AML-193 (cell line): ENCODE measurements around the gene CABP5.
"Not testable (repeated sequence)": the region's sequence is repeated elsewhere in the genome, so short reads cannot be mapped to it uniquely, and the experiment has no call there.

ENCODE experiments used
- DNase-seq, 2 experiments: peaks; one replicate each; lab custom pipeline; 2025; lab: John Stamatoyannopoulos, UW

CABP5 gene

GRCh38 chr19:48043675-48044258 lies at the start of gene CABP5:
Gene CABP5 (minus strand): TSS chr19:48044079. CDS start chr19:48043922, 157 bp downstream.
- DNase-seq, result no peak

- not testable (repeated sequence) for DNase-seq
Measured at GRCh38 chr19:48091111-48091718, 47.3 kb upstream of the CABP5 start.

GRCh38 chr19:48090281-48090802 lies 46.5 kb upstream of the CABP5 start:
- DNase-seq, result no peak

- DNase-seq, result not testable (repeated sequence)
Measured at GRCh38 chr19:48088991-48089390, 45.1 kb upstream of the CABP5 start.

DNA sequence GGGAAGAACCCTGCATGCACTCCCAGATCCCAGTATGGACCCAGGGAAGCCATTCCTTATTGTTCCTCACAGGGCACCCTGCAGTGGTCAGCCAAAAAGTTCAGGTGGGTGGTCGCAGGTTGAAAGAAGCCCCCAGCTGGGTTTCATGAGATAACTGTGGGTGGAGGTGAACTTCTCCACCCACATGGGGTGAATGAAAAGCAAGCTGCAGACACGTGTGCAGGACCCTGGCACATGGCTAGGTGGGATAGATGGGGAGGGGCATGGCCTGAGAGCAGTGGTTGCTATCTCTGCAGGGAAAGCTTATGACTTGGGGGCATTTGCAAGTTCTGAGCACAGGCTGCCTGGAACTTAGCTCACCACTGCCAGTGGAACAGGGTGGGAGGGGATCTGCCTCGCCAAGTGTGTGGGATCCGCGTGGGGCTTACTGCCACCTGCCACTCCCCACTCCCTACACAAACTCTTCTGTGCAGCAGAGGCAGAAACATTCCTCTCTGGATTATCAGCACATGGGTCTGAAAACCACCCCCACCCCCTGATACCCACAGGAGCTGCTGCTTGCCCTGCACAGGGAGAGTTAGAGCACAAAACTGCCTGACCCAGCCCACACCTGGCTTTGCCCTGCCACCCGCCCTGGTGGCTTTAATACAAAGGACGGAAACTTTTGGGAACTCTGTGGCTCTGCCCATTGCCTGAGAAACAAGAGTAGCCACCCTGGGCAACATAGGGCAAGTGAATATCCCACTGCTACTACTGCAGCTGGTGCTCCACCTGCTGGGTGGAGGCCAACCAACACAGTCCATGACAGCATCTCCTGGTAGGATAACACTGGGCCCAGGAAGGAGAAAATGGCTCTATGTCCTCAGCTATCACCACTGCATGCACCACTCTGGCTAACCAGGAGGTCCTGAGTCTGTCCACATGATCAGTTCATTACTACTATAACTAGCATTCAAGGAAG lies 42.3 kb upstream of the CABP5 start:
- no peak for DNase-seq

DNA sequence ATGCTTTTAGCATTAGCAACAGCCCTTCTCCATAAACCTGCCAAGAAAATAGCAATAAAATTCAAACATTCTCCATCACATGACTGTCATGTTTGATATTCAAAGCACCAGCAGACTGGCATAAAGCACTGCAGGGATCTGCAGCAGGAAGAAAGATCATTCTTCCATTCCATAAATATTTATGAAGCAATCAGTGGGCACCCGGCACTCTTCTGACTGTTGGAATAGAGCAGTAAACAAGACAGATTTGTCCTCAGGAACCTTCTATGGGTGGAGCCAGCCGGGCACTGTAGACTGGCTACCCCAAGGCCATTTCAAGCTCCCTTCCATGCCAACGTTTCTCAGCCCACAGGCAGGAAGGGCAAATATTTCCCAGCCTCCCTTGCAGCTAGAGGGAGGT lies 41.2 kb upstream of the CABP5 start:
- no peak for DNase-seq

DNA sequence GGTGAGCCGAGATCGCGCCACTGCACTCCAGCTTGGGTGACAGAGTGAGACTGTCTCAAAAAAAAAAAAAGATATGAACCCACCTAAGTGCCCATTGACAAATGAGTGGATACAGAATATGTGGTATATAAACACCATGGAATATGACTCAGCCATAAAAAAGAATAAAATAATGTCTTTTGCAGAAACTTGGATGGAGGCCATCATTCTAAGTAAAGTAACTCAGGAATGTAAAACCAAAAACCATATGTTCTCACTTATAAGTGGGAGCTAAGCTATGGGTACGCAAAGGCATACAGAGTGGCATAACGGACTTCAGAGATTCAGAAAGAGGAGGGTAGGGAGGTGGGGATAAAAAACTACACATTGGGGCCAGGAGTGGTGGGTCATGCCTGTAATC lies 37.2 kb upstream of the CABP5 start:
- no peak for DNase-seq

DNA sequence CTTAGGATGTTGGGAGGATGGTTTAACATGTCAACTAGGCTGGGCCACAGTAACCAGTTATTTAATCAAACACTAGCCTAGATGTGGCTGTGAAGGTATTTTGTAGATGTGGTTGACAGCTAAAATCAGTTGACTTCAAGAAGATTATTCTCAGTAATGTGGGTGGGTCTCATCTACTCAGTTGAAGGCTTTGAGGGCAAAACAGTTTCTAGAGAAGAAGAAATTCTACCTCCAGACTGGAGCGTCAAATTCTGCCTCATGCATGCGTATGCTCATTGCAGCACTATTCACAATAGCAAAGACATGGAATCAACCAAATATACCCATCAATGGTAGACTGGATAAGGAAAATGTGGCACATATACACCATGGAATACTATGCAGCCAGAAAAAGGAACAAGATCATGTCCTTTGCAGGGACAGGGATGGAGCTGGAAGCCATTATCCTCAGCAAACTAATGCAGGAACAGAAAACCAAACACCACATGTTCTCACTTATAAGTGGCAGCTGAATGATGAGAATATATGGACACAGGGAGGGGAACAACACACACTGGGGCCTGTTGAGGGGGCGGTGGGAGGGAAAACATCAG lies 26.4 kb upstream of the CABP5 start:
- not testable (repeated sequence) for DNase-seq

GRCh38 chr19:48069435-48069834 lies 25.6 kb upstream of the CABP5 start:
- no peak for DNase-seq

- DNase-seq, result no peak
Measured at GRCh38 chr19:48064509-48064908, 20.6 kb upstream of the CABP5 start.

- DNase-seq, result no peak
Measured at GRCh38 chr19:48061401-48062344, 17.8 kb upstream of the CABP5 start.

DNA sequence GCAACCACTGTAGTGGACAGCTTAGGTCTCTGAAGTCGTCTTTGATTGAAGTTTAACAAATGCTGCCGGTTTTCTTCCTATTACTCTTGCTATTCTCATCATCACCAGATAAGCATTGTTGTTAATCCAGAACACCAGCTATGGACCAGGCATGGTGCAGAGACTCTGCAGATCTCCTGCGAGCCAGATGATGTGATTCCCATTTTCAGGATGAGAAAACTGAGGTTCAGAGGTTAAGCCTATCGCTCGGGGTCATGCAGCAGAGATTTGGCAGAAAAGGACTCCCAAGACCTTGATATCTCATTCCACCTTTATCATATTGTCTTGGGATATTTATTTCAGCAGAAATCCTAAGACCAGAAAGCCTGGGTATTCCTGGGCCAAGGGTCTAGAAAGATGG lies 16.5 kb upstream of the CABP5 start:
- DNase-seq, result no peak

DNA sequence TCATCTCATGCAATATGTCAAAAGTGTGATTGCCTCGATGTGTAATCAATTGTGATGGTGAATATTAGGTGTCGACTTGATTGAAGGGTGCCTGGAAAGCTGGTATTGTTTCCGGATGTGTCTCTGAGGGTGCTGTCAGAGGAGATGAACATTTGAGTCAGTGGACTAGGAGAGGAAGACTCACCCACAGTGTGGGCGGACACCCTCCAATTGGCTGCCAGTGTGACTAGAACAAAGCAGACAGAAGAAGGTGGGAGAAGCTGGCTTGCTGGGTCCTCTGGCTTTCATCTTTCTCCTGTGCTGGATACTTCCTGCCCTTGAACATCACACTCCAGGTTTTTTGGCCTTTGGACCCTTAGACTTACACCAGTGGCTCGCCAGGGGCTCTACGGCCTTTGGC lies 15.5 kb upstream of the CABP5 start:
- DNase-seq, result no peak

DNA sequence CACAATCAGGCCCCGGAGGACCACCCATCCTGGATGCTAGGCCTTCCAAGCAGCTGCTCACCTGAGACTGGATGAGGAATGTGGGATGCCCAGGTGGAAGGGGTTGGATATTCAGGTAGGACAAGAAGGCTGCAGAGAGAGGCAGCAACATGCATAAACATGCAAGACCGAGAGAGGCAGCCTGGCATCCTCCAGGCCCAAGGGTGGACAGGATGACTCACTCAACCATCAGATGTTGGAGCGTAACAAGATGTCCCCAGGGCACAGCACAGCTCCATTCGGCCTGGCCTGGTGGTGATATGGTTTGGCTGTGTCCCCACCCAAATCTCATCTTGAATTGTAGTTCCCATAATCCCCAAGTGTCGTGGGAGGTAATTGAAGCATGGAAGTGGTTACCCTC lies 10.0 kb upstream of the CABP5 start:
- no peak for DNase-seq

GRCh38 chr19:48053076-48053475 lies 9.2 kb upstream of the CABP5 start:
- DNase-seq, result no peak

DNA sequence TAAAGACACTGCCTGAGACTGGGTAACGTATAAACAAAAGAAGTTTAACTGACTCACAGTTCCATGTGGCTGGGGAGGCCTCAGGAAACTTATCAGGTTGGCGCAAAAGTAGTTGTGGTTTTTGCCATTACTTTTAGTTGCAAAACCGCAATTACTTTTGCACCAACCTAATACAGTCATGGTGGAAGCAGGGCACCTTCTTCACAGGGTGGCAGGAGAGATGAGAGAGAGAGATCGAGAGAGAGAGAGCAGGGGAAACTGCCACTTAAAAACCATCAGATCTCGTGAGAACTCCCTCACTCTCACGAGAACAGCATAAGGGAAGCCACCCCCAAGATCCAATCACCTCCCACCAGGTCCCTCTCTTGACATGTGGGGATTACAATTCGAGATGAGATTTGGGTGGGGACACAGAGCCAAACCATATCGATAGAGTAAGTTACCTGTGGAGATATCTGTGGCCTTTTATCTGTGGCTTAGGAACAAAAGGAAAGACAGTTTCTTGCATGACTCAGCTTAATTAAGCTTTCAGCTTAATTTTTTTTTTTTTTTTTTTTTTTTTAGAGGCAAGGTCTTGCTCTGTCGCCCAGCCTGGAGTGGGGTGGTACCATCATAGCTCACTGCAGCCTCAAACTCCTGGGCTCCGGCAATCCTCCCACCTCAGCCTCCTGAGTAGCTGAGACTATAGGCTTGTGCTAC lies 7.6 kb upstream of the CABP5 start:
- DNase-seq, result no peak

GRCh38 chr19:48044561-48044960 lies 682 bp upstream of the CABP5 start:
- no peak for DNase-seq

GRCh38 chr19:48041877-48042580 lies 1.9 kb downstream of the CABP5 start:
- DNase-seq, result no peak

DNA sequence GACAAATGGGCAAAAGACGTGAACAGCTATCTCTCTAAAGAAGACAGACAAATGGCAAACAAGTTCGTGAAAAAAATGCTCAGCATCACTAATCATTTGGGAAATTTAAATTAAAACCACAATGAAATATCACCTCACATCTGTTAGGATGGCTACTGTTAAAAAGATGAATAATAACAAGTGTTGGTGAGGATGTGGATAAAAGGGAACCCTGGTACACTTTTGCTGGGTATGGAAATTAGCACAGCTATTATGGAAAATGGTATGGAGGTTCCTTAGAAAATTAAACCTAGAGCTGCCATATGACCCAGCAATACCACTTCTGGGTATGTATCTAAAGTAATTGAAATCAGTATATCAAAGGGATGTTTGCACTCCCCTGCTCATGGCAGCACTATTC lies 7.1 kb downstream of the CABP5 start:
- no peak for DNase-seq

GRCh38 chr19:48033604-48034003 lies 10.3 kb downstream of the CABP5 start:
- no peak for DNase-seq
